ENCODE data around the gene DLGAP1.

DNA sequence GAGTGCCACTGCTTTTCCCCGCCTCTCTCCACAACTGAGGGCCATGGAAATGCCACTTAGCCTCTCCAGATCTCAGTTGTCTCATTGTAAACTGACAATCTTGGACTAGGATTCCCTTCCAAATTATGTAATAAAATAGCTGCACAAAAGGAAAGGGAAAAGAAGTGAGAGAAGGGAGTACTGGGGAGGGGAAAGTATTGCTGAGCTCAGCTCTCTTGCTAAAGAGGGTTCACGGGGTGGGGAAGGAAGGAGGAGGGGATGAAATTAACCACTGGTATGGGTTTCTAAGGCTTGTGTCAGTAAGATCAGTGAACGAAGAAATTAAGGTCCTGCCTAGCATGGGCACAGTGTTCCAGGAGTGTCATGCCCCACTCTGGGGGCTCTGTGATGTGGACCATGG is 587.9 kb downstream of the DLGAP1 start:
- TF ChIP-seq CTCF (IDR thresholded peaks at IDR 0.05) (no peak), POLR2A (IDR thresholded peaks at IDR 0.05) (no peak)

All from right lobe of liver (tissue), 4 donors.